ENCODE results near the gene MMP28.
A peak's percentile ranks its signal among the peaks of the same experiment; 100 is the strongest.

MMP28 gene

GRCh38 chr17:35799942-35800341, 4.5 kb upstream of the MMP28 start:
- DNase-seq (ENCODE audit: low spot score) = no peak

- DNase-seq (ENCODE audit: low spot score) = no peak
These were observed 2.5 kb upstream of the MMP28 start for GRCh38 chr17:35797918-35798317.

GRCh38 chr17:35797370-35797769, 1.9 kb upstream of the MMP28 start:
- no peak for DNase-seq (ENCODE audit: low spot score)

DNA sequence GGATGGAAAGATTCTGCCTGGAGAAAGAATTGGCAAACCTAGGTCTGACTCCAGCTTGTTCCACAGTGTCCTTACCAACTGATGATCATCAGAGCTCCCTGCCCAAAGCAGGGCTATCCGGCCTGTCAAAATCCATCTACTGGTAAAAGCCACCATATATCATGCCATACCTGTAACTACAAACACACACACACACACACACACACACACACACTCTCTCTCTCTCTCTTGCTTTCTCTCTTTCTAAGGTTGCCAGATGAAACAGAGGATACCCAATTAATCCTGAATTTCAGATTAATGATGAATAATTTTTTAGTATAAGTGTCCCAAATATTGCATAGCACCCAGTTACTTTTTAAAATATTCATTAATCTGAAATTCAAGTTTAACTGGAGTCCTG, 1.5 kb upstream of the MMP28 start:
- no peak for DNase-seq (ENCODE audit: low spot score)

GRCh38 chr17:35795871-35796265, 427 bp upstream of the MMP28 start:
- DNase-seq (ENCODE audit: low spot score) = no peak

GRCh38 chr17:35793257-35793656, 2.2 kb downstream of the MMP28 start:
- DNase-seq (ENCODE audit: low spot score) = no peak

DNA sequence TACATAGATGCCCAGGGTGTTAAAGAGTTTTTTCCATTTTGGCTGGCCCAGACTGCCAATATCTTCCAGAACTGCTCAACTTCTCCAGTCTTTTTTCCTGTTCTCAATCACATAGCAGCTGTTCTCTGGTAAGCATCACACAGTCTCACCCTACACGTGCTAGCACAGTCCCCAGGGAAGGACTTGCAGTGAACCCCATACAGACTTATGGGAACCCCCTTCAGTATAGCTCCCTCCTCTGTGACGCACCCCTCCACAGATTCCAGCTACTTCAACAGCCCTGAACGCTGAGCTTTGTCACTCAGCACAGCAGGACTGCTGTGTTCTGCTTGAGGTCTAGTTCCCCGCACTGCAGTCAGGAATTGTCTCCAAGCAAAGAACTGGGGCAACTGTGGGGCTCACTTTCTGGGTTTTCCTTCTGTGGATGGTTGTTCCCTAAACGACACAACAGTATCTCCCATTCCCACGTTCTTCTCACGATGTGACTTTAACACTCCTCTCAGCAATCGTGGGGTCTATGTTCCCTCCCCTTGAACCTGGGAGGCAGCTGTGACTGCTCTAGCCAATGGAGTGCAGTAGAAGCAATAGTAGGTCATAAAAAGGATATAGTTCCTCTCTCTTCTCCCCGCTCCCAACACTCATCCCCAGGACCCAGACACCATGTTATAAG, 3.6 kb downstream of the MMP28 start:
- DNase-seq (ENCODE audit: low spot score) = no peak

DNA sequence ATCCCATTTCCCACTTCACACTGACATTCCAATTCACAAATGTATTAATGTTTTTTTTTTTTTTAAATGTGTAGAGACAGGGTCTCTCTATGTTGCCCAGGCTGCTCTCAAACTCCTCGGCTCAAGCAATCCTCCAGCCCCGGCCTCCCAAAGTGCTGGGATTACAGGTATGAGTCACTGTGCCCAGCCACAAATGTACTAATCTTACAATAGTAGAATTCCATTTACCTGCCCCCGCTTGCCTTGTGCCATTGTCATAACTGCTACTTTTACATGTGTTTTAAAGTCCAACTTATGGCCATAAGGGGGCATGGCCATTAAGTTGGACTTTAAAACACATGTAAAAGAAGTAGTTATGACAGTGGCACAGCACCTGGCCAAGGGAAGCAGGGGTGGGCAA, 4.6 kb downstream of the MMP28 start:
- no peak for DNase-seq (ENCODE audit: low spot score)

- no peak for DNase-seq (ENCODE audit: low spot score)
These were observed 6.7 kb downstream of the MMP28 start for GRCh38 chr17:35788477-35789368.

- DNase-seq (ENCODE audit: low spot score) = no peak
These were observed 8.5 kb downstream of the MMP28 start for GRCh38 chr17:35786941-35787432.

GRCh38 chr17:35784895-35785294, 10.5 kb downstream of the MMP28 start:
- no peak for DNase-seq (ENCODE audit: low spot score)

- DNase-seq (ENCODE audit: low spot score) = no peak
These were observed 14.5 kb downstream of the MMP28 start for GRCh38 chr17:35780950-35781349.

DNA sequence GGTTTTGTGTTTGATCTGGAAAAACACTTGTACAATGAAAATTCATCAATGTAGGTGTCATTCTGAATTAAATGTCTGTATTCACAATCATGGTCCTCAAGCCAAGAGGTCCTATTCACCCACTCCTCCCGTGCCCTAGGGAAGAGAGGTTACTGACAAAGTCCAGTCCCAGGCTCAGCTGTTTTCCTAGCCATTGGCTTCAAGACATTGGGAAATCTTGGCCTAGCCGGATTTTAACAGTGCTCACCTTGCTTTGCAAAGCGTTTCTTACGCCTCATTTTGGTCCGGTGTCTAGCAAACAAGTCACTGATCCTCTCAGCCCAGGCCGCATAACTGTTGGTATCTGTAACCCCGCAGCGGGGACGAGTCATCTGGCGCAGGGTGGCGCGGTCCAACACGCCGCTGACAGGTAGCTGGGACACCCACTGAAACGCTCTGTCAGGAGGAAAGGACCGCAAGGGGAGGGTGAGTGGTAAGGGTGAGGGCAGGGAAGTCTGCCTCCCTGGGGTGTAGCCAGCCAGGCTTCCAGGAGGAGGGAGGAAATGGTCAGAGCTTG, 16.7 kb downstream of the MMP28 start:
- DNase-seq (ENCODE audit: low spot score) = no peak

- DNase-seq (ENCODE audit: low spot score) = no peak
These were observed 19.9 kb downstream of the MMP28 start for GRCh38 chr17:35775583-35775982.

DNA sequence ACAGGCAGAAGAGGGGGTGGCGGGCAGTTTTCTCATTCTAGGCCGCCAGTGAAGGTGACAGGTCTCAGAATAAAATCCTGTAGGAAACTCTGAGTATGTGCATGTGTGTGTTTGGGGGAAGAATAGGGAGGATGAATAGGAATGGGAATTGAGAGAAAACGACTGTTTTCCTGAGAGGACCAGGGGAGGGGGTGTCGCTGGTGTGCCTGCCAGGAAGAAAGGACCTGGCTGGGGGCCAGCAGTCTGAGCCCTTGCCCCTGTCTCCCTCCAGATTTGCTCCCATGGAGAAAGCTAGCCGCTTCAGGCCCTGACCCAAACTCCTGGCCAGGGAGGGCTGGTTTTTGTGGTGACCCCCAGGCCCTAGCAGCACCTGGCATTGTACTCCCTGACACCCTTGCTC, 20.4 kb downstream of the MMP28 start:
- no peak for DNase-seq (ENCODE audit: low spot score)

GRCh38 chr17:35774499-35774898, 20.9 kb downstream of the MMP28 start:
- DNase-seq (ENCODE audit: low spot score) = no peak

DNA sequence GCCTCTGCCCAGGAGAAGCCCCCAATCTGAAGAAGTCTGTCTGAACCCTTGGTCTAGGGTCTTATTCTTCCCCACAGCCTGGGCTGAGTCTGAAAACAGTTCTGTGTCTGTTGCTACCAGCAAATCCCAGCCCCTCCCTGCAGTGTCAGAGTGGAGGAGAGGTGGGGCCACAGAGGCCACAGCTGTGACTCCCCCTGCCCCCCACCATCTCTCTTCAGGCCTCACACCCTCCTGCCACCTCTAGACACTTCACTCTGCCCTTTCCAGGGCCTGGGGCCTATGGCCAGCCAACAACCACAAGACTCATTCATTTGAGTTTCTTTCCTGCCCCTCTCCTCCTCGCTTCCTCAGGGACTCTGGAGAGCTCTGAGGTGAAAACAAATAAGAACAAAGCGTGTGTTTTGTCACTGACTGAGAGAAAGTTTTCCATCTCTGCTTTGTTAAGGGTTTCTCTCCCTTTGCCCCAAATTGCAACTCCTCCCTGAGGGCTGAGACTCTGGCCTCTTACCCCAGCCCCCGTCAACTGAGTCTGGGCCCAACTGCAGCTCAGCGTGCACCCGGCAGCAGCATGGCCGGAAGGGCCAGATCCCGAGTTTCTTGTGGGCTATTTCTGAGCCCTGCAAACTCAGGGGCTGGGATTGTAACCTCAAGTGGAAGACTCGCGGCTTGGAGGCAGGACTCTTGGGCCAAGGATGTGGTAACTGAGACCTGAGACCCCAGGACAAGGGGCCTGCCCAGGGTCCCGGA, 21.6 kb downstream of the MMP28 start:
- no peak for DNase-seq (ENCODE audit: low spot score)

DNA sequence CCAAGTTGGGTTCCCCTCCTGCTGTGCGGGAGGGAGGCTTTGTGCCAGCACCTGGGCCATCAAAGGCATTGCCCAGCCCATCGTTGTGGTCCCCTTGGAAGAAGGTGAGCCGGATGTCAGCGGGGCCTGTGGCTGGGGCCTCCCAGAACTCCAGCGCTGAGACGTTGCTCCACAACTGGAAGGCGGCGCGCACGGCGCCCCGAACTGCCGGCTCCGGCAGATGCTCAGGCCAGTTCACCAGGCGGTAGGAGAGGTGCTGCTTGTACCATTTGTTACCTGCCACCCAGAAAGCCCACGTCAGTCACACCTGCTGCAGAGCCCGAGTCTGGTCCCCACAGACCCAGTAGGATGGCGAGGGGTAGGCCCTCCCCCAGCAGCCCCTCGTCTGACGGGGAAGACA, 22.3 kb downstream of the MMP28 start:
- no peak for DNase-seq (ENCODE audit: low spot score)

DNA sequence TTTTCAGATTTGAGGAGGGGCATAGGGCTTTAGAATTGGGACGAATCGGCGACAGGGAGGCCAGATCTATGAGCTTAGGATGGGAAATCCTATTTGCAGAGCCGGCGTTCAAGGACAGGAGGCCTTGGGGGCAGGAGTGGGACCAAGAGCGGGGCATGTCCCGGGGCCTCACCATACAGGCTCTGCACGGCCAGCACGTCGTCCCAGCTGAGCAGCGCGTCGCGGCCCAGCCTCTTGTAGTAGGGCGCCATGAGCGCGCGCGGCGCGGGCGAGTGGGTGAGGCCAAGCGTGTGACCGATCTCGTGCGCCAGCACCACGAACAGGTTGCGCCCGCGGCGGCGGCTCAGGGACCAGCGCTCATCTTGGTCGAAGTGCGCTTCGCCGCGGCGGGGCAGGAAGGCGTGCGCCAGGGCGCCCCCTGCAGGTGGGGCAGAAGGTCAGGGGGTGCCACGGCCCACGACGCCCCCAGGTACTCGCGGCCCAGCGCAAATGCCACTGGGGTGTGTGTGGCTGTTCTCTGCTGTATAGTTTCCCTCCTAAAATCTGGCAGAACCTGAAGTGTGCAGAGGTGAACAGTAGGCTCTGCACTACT, 25.4 kb downstream of the MMP28 start:
- DNase-seq (ENCODE audit: low spot score) = no peak

- DNase-seq (ENCODE audit: low spot score) = no peak
These were observed 26.6 kb downstream of the MMP28 start for GRCh38 chr17:35768797-35769196.

GRCh38 chr17:35766903-35767510, 28.4 kb downstream of the MMP28 start:
- DNase-seq (ENCODE audit: low spot score) = peak; percentile 40

GRCh38 chr17:35766489-35766877, 29.0 kb downstream of the MMP28 start:
- DNase-seq (ENCODE audit: low spot score) = no peak

Data from CD4-positive, alpha-beta T cell treated with Interleukin-2 at 100 ng/mL for 4 hours (primary cell).